Measurements from ENCODE around the gene WDFY2.

- no peak for TF ChIP-seq TAF1 (IDR thresholded peaks at IDR 0.05; ENCODE audit: low read depth, low read length)
- no peak for TF ChIP-seq POLR2A (IDR thresholded peaks at IDR 0.05; ENCODE audit: control extremely low read depth in 1 of 2, low read depth in 2 of 2, low read length in 2 of 2)
- TF ChIP-seq CTCF (IDR thresholded peaks at IDR 0.05; ENCODE audit: control extremely low read depth in 1 of 3, insufficient read depth in 1 of 3, low read depth in 1 of 3, low read length in 3 of 3), result no peak
- no peak for TF ChIP-seq RBBP5 (IDR thresholded peaks at IDR 0.05; ENCODE audit: borderline replicate concordance, low read depth, low read length)
These were observed 1.4 kb downstream of the WDFY2 start for GRCh38 chr13:51585696-51586095.

Measured in H1 (cell line).